WTC11 (cell line): Measurements from ENCODE around the gene PARVB.

ENCODE experiments used
- ATF1 ChIP-seq: sonication (generic); formaldehyde crosslinking; IDR thresholded peaks from 2 replicates; pipeline ENCODE4 v1.8.1; 2023; ENCODE audit warnings: mild to moderate bottlenecking, moderate library complexity, missing genetic modification reagents
- CBFB ChIP-seq: sonication (generic); formaldehyde crosslinking; IDR thresholded peaks from 2 replicates; pipeline ENCODE4 v1.8.1; 2022; ENCODE audit warnings: mild to moderate bottlenecking, low read depth, missing genetic modification reagents
- CREM ChIP-seq: sonication (generic); formaldehyde crosslinking; IDR thresholded peaks from 2 replicates; pipeline ENCODE4 v1.8.1; 2022; ENCODE audit warnings: mild to moderate bottlenecking, missing genetic modification reagents, moderate library complexity
- CTCF ChIP-seq: fragments of 200-600 bp; IDR thresholded peaks from 2 replicates; pipeline ENCODE4 v1.8.0; 2022; ENCODE audit warnings: antibody characterized with exemption
- FOXK1 ChIP-seq: sonication (generic); formaldehyde crosslinking; IDR thresholded peaks from 2 replicates; pipeline ENCODE4 v1.8.0; 2022; ENCODE audit warnings: mild to moderate bottlenecking, moderate library complexity, missing genetic modification reagents
- GTF2I ChIP-seq: fragments of 250-450 bp; sonication (Bioruptor Pico); conservative IDR thresholded peaks from 2 replicates; pipeline ENCODE4 v1.4.0; 2021; ENCODE audit warnings: mild to moderate bottlenecking
- JUN ChIP-seq: sonication (generic); formaldehyde crosslinking; IDR thresholded peaks from 2 replicates; pipeline ENCODE4 v1.8.0; 2023; ENCODE audit warnings: mild to moderate bottlenecking, missing genetic modification reagents
- MAX ChIP-seq: sonication (generic); formaldehyde crosslinking; IDR thresholded peaks from 2 replicates; pipeline ENCODE4 v1.8.0; 2022; ENCODE audit warnings: mild to moderate bottlenecking, missing genetic modification reagents
- MYBL2 ChIP-seq: sonication (generic); formaldehyde crosslinking; IDR thresholded peaks from 2 replicates; pipeline ENCODE4 v1.8.1; 2023; ENCODE audit warnings: mild to moderate bottlenecking, moderate library complexity, missing genetic modification reagents
- NR3C1 ChIP-seq: sonication (generic); formaldehyde crosslinking; conservative IDR thresholded peaks from 2 replicates; pipeline ENCODE4 v1.8.1; 2023; ENCODE audit warnings: low read depth, mild to moderate bottlenecking, missing genetic modification reagents
- USF2 ChIP-seq: sonication (generic); formaldehyde crosslinking; IDR thresholded peaks from 2 replicates; pipeline ENCODE4 v1.8.1; 2023; ENCODE audit warnings: mild to moderate bottlenecking, missing genetic modification reagents, moderate library complexity
- ZBTB43 ChIP-seq: sonication (generic); formaldehyde crosslinking; IDR thresholded peaks from 2 replicates; pipeline ENCODE4 v1.8.1; 2023; ENCODE audit warnings: mild to moderate bottlenecking, missing genetic modification reagents
- ZNF263 ChIP-seq: sonication (generic); formaldehyde crosslinking; IDR thresholded peaks from 2 replicates; pipeline ENCODE4 v1.8.1; 2022; ENCODE audit warnings: low read depth, mild to moderate bottlenecking, moderate library complexity, missing genetic modification reagents

- TF ChIP-seq CTCF (no peak), MAX (no peak), ZBTB43 (no peak), ATF1 (no peak), MYBL2 (CRISPR knock-in tag) (no peak), CBFB (CRISPR knock-in tag) (no peak), GTF2I (CRISPR knock-in tag) (no peak), FOXK1 (no peak), CREM (CRISPR knock-in tag) (no peak), NR3C1 (no peak), USF2 (CRISPR knock-in tag) (no peak), JUN (no peak), ZNF263 (CRISPR knock-in tag) (no peak)
These were observed 109.1 kb downstream of the PARVB start for GRCh38 chr22:44133161-44133560.
